HG02840 (cell line): ENCODE measurements around the gene PLXNC1.
"Not testable (repeated sequence)": the region's sequence is repeated elsewhere in the genome, so short reads cannot be mapped to it uniquely, and the experiment has no call there.

Experiments
- ATAC-seq: cut with Tn5 transposase; IDR thresholded peaks from one replicate; pipeline ENCODE4 v1.9.1; 2021; ENCODE audit warnings: mild to moderate bottlenecking, moderate library complexity, moderate number of reproducible peaks; ENCODE audit not compliant: unreplicated experiment, low FRiP score

PLXNC1 gene

DNA sequence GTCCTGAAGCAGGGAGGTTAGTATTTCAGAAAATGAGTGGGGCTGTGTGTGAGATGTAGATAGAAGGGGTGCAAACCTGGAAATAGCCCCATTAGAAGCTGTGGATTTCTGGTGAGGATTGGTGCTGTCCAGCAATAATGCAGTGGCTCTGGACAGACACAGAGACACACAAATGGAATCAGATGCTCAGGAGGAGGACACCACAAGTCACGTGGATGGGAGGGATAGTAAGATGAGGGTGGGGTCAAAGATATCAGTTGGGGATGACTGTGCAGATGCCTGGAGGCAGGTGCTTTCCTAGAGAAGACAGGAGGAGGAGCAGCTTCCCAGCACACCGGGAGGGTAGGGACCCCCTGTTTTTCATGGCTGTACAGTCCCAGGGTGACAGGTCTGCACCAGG, 136.5 kb downstream of the PLXNC1 start:
- no peak for ATAC-seq

DNA sequence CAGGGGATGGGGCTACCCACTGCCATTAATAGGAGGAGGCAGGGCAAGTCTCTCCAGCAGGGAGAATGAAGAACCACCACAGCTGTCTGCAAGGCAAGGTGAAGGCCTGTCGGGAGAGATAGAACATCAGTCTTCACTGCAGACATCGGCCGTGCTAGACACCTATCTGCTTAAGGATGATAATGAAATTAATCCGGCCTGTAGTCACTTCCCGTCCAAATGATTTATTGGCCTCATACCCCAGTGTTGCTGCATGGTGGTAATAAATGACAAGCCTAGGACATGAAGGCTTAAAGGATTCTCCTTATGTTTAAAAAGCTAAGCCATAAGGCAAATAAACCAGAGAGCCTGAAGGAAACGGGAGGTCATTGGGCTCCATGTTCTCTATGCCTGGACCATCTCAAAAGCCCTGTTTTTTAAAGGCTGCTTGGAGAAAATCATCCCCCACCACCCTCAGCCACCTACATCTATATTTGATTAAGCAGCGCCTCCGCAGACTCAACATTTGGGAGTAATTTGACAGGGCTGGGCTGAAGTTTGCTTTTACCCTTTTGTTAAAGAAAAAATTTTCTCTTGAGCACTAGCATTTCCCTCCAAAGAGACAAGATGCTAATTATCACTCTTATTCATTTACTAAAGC, 137.7 kb downstream of the PLXNC1 start:
- ATAC-seq, result no peak

- no peak for ATAC-seq
These were observed 138.3 kb downstream of the PLXNC1 start for GRCh38 chr12:94286583-94287244.

GRCh38 chr12:94287245-94287628, 138.9 kb downstream of the PLXNC1 start:
- ATAC-seq, result no peak

GRCh38 chr12:94289461-94290312, 141.3 kb downstream of the PLXNC1 start:
- ATAC-seq, result no peak

- ATAC-seq, result no peak
These were observed 142.0 kb downstream of the PLXNC1 start for GRCh38 chr12:94290353-94290752.

GRCh38 chr12:94297096-94297699, 148.8 kb downstream of the PLXNC1 start:
- ATAC-seq, result no peak

GRCh38 chr12:94297876-94298505, 149.6 kb downstream of the PLXNC1 start:
- no peak for ATAC-seq

DNA sequence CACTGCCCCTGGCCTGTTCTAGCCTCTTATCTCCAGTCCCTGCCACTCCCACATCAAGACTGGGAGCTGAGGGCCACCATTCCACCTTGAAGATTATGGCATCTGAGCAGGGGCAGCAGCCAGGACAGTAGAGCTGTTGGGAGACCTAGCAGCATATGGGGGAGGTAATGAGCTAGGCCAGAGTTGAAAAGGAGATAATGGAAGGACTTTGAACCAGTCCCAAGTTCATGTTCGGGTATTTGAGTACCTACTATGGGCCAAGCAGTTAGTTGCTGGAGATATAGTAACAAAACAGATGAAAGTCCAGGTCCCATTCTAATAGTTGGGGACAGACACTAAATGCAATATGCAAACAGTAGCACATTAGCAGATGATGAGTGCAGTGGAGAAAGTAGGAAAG, 151.5 kb downstream of the PLXNC1 start:
- ATAC-seq, result no peak

DNA sequence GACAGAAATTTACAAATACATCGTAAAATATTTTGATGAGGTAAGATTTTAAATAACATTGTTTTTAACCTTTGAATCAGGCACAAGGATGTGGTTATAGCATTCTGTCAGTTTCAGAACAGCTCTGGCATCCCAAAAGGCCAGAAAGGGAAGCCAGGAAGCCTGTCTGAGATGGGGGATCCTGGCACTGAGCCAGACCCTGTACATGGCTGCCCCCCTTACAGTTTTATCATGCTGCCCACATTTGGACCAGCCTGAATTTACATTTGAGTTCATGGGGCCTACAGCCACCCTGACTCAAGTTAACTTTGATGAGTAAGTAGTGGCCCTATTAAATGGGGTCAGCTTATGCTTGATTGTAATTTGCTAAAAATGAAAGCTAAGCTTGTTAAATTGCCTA, 155.6 kb downstream of the PLXNC1 start:
- no peak for ATAC-seq

- ATAC-seq, result no peak
These were observed 156.2 kb downstream of the PLXNC1 start for GRCh38 chr12:94304566-94305061.

DNA sequence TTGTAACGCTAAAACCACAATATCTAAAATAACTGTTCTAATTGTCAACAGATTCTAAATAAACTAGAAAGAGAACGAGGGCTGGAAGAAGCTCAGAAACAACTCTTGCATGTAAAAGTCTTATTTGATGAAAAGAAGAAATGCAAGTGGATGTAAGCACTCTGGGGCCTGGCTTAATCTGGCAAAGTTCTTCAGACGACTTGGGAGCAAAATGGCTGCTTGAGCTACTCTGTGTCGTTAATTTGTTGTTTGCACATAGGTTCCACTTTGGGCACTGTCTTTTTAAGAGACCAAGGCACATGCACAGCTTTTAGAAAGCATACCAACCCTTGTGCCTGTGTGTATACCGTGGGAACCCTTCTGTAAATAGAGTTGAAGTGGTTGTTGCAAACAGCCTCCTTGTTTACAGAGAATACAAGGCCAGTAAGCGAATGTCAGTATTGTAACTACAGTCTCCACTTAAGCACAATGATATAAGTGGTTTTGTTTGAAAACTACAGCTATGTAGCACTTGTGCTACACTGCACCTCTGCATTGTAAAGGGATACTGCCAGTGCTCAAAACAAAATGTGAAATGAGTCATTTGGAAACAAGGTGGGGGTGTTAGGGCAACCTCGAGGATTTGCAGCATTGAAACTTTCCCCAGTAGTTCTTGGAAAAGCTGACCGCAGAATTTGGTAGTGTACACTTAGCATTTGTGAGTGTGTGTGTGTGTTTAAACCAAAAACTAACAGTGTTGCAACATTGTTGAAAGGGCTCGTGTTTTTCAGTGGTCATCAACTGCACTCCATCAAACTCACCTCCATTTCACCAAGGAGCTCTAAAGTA, 157.0 kb downstream of the PLXNC1 start:
- ATAC-seq, result no peak

DNA sequence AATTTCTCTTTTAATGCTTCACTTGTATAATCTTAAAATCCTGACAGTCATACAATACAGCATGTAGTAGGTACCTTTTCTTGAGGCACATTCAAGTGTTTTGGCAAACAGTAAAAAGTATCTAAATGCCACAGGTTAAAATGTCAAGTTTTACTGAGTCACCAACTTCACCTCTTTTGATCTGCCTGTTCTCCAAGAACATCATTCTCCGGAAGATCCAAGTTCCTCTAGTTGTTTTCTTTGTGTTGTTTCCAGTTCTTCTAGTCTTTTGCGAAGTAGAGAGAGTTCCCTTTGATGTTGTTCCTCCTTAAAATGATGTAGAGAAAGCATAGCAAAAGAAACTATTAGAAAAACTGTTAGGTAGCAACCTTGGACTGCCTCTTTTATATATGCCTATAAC, 160.2 kb downstream of the PLXNC1 start:
- no peak for ATAC-seq

DNA sequence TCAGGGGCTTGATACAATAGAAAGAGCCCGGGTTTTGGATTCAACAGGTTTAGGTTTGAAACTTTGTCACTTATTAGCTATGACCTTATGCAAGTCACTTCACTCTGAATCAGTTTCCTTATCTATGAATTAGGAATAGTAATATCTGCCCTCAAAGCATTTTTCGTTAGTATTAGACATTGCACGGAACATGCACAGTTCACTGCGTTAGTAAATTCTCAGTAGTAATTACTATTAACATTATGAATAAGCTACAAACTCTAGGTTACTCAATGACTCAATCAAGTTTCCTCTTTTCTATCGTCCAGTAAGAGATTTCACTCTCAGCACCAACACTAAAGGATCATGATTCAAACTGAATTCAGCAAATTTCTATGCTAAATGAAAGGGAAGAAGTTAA, 161.0 kb downstream of the PLXNC1 start:
- peak; percentile 72 for ATAC-seq

DNA sequence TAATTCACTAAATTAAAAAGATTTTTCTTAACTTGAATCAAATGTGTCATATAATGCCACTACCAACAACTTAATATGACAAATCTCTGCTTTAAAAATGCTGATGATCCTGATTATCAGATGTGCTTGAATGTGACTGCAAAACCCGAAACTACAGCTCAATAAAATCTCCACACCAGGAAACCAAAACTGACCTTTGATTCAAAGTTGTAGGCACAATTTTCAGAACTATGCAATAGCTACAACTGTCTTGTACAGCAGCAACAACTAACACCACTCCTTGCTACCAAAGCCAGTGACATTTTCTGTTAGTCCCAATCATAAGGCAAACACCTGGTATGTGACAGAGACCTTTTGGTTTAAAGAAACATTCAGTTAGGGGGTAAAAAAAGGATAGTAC, 164.0 kb downstream of the PLXNC1 start:
- no peak for ATAC-seq

- not testable (repeated sequence) for ATAC-seq
These were observed 168.2 kb downstream of the PLXNC1 start for GRCh38 chr12:94316600-94316999.

- no peak for ATAC-seq
These were observed 169.8 kb downstream of the PLXNC1 start for GRCh38 chr12:94318181-94318580.

DNA sequence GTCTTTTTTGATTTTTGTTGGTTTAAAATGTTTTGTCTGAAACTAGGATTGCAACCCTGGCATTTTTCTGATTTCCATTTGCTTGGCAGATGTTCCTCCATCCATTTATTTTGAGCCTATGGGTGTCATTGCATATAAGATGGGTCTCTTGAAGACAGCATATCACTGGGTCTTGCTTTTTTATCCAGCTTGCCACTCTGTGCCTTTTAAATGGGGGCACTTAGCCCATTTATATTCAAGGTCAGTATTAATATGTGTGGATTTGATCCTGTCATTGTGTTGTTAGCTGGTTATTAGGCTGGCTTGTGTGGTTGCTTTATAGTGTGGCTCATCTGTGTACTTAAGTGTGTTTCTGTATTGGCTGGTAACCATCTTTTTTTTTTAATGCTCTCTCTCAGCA, 171.7 kb downstream of the PLXNC1 start:
- no peak for ATAC-seq

DNA sequence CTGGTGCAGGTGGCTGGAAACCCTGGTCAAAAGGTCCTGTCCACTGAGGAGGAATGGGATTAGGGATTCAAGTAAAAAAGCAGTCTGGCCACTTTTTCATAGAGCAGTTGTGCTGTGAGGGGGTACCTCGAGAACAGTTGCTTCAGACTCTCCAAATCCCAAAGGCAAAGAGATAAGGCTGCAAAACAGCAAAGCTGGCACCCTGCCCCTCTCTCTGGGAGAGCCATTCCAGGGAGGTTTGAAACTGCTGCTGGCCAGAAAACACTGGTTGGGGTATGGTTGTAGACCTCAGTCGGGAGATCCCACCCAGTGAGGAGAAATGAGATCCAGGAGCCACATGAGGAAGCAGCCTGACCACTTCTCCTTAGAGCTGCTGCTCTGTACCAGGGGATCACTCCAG, 174.0 kb downstream of the PLXNC1 start:
- no peak for ATAC-seq

- ATAC-seq, result no peak
These were observed 177.9 kb downstream of the PLXNC1 start for GRCh38 chr12:94326234-94326633.
